ENCODE data around the gene ERVK3-1.

DNA sequence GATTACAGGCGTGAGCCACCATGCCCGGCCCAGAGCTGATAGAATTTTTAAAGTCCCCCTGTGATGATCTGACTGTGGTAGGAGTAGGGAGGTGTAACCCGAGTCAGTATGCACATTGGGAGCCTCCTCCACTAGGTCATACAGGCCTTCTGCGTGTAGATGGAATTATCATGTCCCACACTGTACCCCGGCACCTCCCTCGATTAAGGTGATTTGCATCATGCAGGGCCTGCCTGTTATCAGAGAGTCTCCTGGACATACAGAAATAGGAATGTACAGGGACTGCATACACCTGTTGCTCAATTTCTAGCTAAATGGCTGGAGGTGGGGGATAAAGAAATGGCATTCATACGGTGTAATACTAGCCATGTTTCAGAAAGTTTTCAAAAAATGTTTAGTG lies 922 bp upstream of the ERVK3-1 start:
- TF ChIP-seq CTCF (IDR thresholded peaks at IDR 0.05 in 4 of 5, conservative IDR thresholded peaks at IDR 0.05 in 1 of 5) (no peak), POLR2A (IDR thresholded peaks at IDR 0.05) (no peak)
